AG04449 (cell line): Measurements from ENCODE around the gene SAC3D1.

Source experiments
- CTCF ChIA-PET: fragments of 350-600 bp; formaldehyde crosslinking; extraction: SDS; loops from one replicate; lab custom pipeline; 2021; ENCODE audit warnings: antibody characterized with exemption; lab: Yijun Ruan, JAX
- POLR2A ChIA-PET: fragments of 400-600, 350-600 bp; formaldehyde crosslinking; extraction: SDS; loops from one replicate; lab custom pipeline; 2020; ENCODE audit warnings: antibody characterized with exemption, inconsistent platforms; lab: Yijun Ruan, JAX
- DNase-seq: peaks from one replicate; pipeline ENCODE4 v3.0.0-alpha.2; 2010; ENCODE audit warnings: low read depth, low spot score
- H3K4me3 ChIP-seq: 2 replicates; pipeline ENCODE4 v1.5.1; 2011; ENCODE audit warnings: low read depth, mild to moderate bottlenecking, control low read depth, low read length
- CTCF ChIP-seq: IDR thresholded peaks from one replicate; pipeline ENCODE4 v1.5.1; 2011; ENCODE audit warnings: mild to moderate bottlenecking, moderate library complexity, low read length, control low read depth, inconsistent platforms; ENCODE audit not compliant: insufficient read depth; ENCODE audit errors: missing control alignments

The SAC3D1 gene

DNA sequence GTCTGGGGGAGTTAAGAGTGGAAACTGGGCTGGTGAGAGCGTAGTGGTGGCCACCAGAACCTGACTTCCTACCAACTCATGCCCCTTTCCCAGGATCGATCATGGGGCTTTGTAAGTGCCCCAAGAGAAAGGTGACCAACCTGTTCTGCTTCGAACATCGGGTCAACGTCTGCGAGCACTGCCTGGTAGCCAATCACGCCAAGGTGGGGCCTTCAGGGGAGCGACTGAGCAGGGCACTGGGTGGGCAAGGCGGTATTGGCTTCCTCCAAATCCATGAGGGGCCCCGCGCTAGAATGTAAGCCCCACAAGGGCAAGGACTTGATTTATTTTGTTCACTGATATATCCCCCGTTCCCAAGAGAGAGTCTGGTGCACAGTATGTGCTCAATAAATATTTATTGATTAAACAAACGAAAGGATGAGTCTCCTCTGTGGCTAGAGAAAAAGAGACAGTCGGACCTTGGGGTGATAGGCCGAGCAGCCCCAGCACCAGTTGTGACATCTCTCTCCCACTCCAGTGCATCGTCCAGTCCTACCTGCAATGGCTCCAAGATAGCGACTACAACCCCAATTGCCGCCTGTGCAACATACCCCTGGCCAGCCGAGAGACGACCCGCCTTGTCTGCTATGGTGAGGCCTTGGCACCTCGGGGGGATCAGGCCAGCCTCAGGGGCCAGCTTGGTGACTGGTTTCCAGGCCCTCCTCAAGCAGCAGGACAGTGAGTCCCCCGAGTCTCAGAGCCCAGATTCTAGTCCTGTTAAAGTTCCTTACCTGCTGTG, 43.8 kb downstream of the SAC3D1 start:
- CTCF ChIA-PET: interaction anchor here (0.8 to 1.3 kb wide), 6 partner anchors 10 to 71 kb away, joined by 3 to 9 read pairs (median 4); partner anchors contain the start of gene ARL2
- POLR2A ChIA-PET: interaction anchor here (0.7 kb wide), 1 partner anchor 12 kb away, joined by 4 read pairs; the partner anchor contains the start of gene VPS51
- peak overlapping the region; percentile 97 for H3K4me3 ChIP-seq
- TF ChIP-seq CTCF: no peak
- DNase-seq: no peak

- TF ChIP-seq CTCF: no peak
- H3K4me3 ChIP-seq: peak overlapping the region; percentile 16; the same call in 1 of the 2 replicates
- CTCF ChIA-PET: interaction anchor here (0.8 to 1.3 kb wide), 6 partner anchors 9 to 71 kb away, joined by 3 to 9 read pairs (median 4); partner anchors contain the start of gene ARL2
- DNase-seq: no peak
- POLR2A ChIA-PET: interaction anchor here (0.7 kb wide), 1 partner anchor 11 kb away, joined by 4 read pairs; the partner anchor contains the start of gene VPS51
These were observed 44.4 kb downstream of the SAC3D1 start for GRCh38 chr11:65085446-65085845.

DNA sequence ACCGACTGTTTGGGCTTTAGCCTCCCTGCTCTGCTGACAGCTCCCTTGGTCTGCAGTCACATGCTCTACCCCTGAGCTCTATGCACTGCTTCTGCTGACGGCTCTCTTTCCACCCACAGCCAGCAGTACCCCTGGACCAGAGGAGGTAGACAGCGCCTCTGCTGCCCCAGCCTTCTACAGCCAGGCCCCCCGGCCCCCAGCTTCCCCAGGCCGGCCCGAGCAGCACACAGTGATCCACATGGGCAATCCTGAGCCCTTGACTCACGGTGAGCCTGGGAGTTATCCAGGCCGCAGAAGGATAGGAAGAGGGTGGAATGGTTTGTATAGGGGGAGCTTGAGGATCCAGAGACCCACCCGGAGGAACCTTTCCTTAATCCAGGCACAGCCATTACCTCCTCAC, 45.8 kb downstream of the SAC3D1 start:
- ChIA-PET CTCF (interaction anchor here (0.6 to 1.4 kb wide), 2 partner anchors 23 to 73 kb away, joined by 3 to 4 read pairs; partner anchors contain the start of gene ARL2), POLR2A (interaction anchor here (1.1 kb wide), 1 partner anchor 22 kb away, joined by 3 read pairs; no protein-coding TSS in a partner anchor)
- no peak for TF ChIP-seq CTCF
- H3K4me3 ChIP-seq: no peak overlapping the region
- no peak for DNase-seq

DNA sequence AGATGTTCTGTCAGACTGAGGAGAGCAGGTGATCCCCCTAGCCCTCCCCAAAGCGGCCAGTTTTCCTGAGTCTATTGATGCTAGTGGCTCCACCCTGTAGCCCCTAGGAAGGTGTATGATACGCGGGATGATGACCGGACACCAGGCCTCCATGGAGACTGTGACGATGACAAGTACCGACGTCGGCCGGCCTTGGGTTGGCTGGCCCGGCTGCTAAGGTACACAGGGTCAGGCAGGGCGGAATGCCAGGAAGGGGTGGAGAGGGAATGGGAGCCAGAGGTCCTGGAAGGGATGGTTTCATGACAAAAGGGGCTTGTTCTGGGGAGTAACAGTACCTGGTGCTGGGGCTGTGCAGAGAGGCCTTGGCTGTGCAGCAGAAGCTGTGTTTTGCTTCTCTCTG, 46.2 kb downstream of the SAC3D1 start:
- no peak for DNase-seq
- ChIA-PET CTCF (interaction anchor here (1.4 kb wide), 1 partner anchor 23 kb away, joined by 4 read pairs; no protein-coding TSS in a partner anchor), POLR2A (interaction anchor here (1.1 kb wide), 1 partner anchor 22 kb away, joined by 3 read pairs; no protein-coding TSS in a partner anchor)
- no peak for TF ChIP-seq CTCF
- no peak overlapping the region for H3K4me3 ChIP-seq

DNA sequence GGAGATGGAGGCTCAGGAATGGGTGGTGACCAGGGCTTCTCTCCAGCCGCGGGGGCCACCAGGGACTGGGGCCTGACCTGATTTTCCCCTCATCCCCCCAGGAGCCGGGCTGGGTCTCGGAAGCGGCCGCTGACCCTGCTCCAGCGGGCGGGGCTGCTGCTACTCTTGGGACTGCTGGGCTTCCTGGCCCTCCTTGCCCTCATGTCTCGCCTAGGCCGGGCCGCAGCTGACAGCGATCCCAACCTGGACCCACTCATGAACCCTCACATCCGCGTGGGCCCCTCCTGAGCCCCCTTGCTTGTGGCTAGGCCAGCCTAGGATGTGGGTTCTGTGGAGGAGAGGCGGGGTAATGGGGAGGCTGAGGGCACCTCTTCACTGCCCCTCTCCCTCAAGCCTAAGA, 46.8 kb downstream of the SAC3D1 start:
- CTCF ChIA-PET: interaction anchor here (4.7 kb wide), 1 partner anchor 24 kb away, joined by 35 read pairs; the partner anchor contains the start of gene TM7SF2
- no peak for DNase-seq

More for the DNA sequence above, 46.8 kb downstream of the SAC3D1 start:
- no peak overlapping the region for H3K4me3 ChIP-seq
- POLR2A ChIA-PET: no interaction called here
- no peak for TF ChIP-seq CTCF
